Glomerular endothelial cell (primary cell): ENCODE results near the gene VPS18. TPM values are rescaled to one million over a fixed set of nuclear protein-coding genes. Genes with fewer than 3 reads are reported as not detected.

Experiments used
- DNase-seq: peaks from one replicate; pipeline ENCODE4 v3.0.0-alpha.2; 2011; ENCODE audit warnings: low read depth, low spot score; ENCODE audit errors: extremely low read depth
- total RNA-seq: library from RNA; depleted of rRNA; stranded (reverse); fragments of >200 nt; gene quantifications from 2 replicates; pipeline ENCODE4 v1.2.3, GENCODE V29; 2015

VPS18 gene
- total RNA-seq, 1 donor from 2014 or later: 60.4 TPM

- no peak for DNase-seq
These were observed 23.5 kb upstream of the VPS18 start for GRCh38 chr15:40870716-40871115.

- no peak for DNase-seq
These were observed 22.3 kb upstream of the VPS18 start for GRCh38 chr15:40871749-40872617.

- DNase-seq: no peak
These were observed 21.2 kb upstream of the VPS18 start for GRCh38 chr15:40872791-40873693.

GRCh38 chr15:40873694-40874561 lies 20.3 kb upstream of the VPS18 start, which contains the start of gene RHOV:
RHOV (minus strand) TSS chr15:40874234; CDS start chr15:40874139, 95 bp downstream.
- DNase-seq: no peak

- DNase-seq: no peak
These were observed 18.1 kb upstream of the VPS18 start for GRCh38 chr15:40875991-40876730.

GRCh38 chr15:40877694-40878093 lies 16.6 kb upstream of the VPS18 start:
- DNase-seq: no peak

GRCh38 chr15:40878785-40879184 lies 15.5 kb upstream of the VPS18 start:
- DNase-seq: no peak

- DNase-seq: no peak
These were observed 14.6 kb upstream of the VPS18 start for GRCh38 chr15:40879609-40880008.

GRCh38 chr15:40881351-40881750 lies 12.9 kb upstream of the VPS18 start:
- no peak for DNase-seq

GRCh38 chr15:40886586-40886985 lies 7.7 kb upstream of the VPS18 start:
- DNase-seq: no peak

GRCh38 chr15:40889112-40889511 lies 5.1 kb upstream of the VPS18 start:
- DNase-seq: no peak

GRCh38 chr15:40891138-40891537 lies 3.1 kb upstream of the VPS18 start:
- DNase-seq: no peak

GRCh38 chr15:40891810-40892446 lies 2.3 kb upstream of the VPS18 start:
- DNase-seq: no peak

- no peak for DNase-seq
These were observed 1.7 kb upstream of the VPS18 start for GRCh38 chr15:40892447-40893012.

GRCh38 chr15:40893019-40893670 lies 1.1 kb upstream of the VPS18 start:
- DNase-seq: no peak

GRCh38 chr15:40894681-40895448 lies 615 bp downstream of the VPS18 start:
- no peak for DNase-seq

GRCh38 chr15:40899536-40900207 lies 5.4 kb downstream of the VPS18 start:
- DNase-seq: no peak
